WTC11 (cell line): ENCODE measurements around the gene ST6GAL1. TPM values are rescaled to one million over a fixed set of nuclear protein-coding genes. Genes with fewer than 3 reads are reported as not detected.

Experiments
- ATAC-seq: fragments of 200-7000 bp; cut with Tn5 transposase; 2 replicates; pipeline ENCODE4 v1.10.0; 2021; ENCODE audit warnings: mild to moderate bottlenecking, moderate library complexity
- CTCF ChIA-PET: fragments of 300-600 bp; sonication (Branson Sonifier 250); formaldehyde crosslinking; loops from one replicate; lab custom pipeline; 2021; ENCODE audit warnings: antibody characterized with exemption; lab: Charles Lee
- POLR2A ChIA-PET: fragments of 350-600 bp; sonication (Branson Sonifier 250); formaldehyde crosslinking; loops from one replicate; lab custom pipeline; 2021; ENCODE audit warnings: antibody characterized with exemption; lab: Charles Lee
- DNase-seq: peaks from one replicate; pipeline ENCODE4 v3.0.0; 2021; ENCODE audit warnings: low spot score
- H3K27ac Mint-ChIP-seq: 2 replicates; pipeline ENCODE4 v1.8.0; 2021; ENCODE audit warnings: mixed read lengths
- H3K27me3 Mint-ChIP-seq: 2 replicates; pipeline ENCODE4 v1.8.0; 2021; ENCODE audit warnings: low read depth, mild to moderate bottlenecking, moderate library complexity, mixed read lengths
- H3K36me3 Mint-ChIP-seq: 2 replicates; pipeline ENCODE4 v1.8.0; 2021; ENCODE audit warnings: mixed read lengths
- H3K4me1 Mint-ChIP-seq: 2 replicates; pipeline ENCODE4 v1.8.0; 2022; ENCODE audit warnings: mixed read lengths
- H3K4me3 Mint-ChIP-seq: 2 replicates; pipeline ENCODE4 v1.8.0; 2021; ENCODE audit warnings: mild to moderate bottlenecking, moderate library complexity, mixed read lengths
- H3K9me3 Mint-ChIP-seq: 2 replicates; pipeline ENCODE4 v1.8.0; 2021; ENCODE audit warnings: mixed read lengths
- ESRRA ChIP-seq: sonication (generic); formaldehyde crosslinking; IDR thresholded peaks from 2 replicates; pipeline ENCODE4 v1.8.1; 2022; ENCODE audit warnings: mild to moderate bottlenecking, missing genetic modification reagents, borderline replicate concordance
- FOXP1 ChIP-seq: sonication (generic); formaldehyde crosslinking; IDR thresholded peaks from 2 replicates; pipeline ENCODE4 v1.8.0; 2022; ENCODE audit warnings: missing genetic modification reagents, mild to moderate bottlenecking, moderate library complexity, borderline replicate concordance
- HMGA2 ChIP-seq: fragments of 250-450 bp; sonication (Bioruptor Pico); IDR thresholded peaks from 2 replicates; pipeline ENCODE4 v1.4.0; 2021; ENCODE audit warnings: mild to moderate bottlenecking, moderate library complexity
- IRF2 ChIP-seq: sonication (generic); formaldehyde crosslinking; IDR thresholded peaks from 2 replicates; pipeline ENCODE4 v1.8.0; 2022; ENCODE audit warnings: low read depth, missing genetic modification reagents, borderline replicate concordance
- JAZF1 ChIP-seq: fragments of 250-450 bp; sonication (Bioruptor Pico); IDR thresholded peaks from 2 replicates; pipeline ENCODE4 v1.9.0; 2021; ENCODE audit warnings: moderate library complexity, mild to moderate bottlenecking, inconsistent platforms
- NFATC4 ChIP-seq: fragments of 250-450 bp; sonication (Bioruptor Pico); IDR thresholded peaks from 2 replicates; pipeline ENCODE4 v1.9.0; 2021; ENCODE audit warnings: mild to moderate bottlenecking
- OVOL2 ChIP-seq: fragments of 250-450 bp; sonication (Bioruptor Pico); IDR thresholded peaks from 2 replicates; pipeline ENCODE4 v1.9.0; 2021; ENCODE audit warnings: mild to moderate bottlenecking, borderline replicate concordance
- PRDM15 ChIP-seq: sonication (generic); formaldehyde crosslinking; IDR thresholded peaks from 2 replicates; pipeline ENCODE4 v1.8.0; 2022; ENCODE audit warnings: missing genetic modification reagents
- TEAD1 ChIP-seq: sonication (generic); formaldehyde crosslinking; IDR thresholded peaks from 2 replicates; pipeline ENCODE4 v1.8.0; 2022; ENCODE audit warnings: mild to moderate bottlenecking, missing genetic modification reagents
- TP53 ChIP-seq: sonication (generic); formaldehyde crosslinking; IDR thresholded peaks from 2 replicates; pipeline ENCODE4 v1.8.1; 2023; ENCODE audit warnings: mild to moderate bottlenecking, missing genetic modification reagents
- ZNF219 ChIP-seq: sonication (generic); formaldehyde crosslinking; IDR thresholded peaks from 2 replicates; pipeline ENCODE4 v1.8.0; 2023; ENCODE audit warnings: missing genetic modification reagents, mild to moderate bottlenecking, borderline replicate concordance
- ZNF263 ChIP-seq: sonication (generic); formaldehyde crosslinking; IDR thresholded peaks from 2 replicates; pipeline ENCODE4 v1.8.1; 2022; ENCODE audit warnings: low read depth, mild to moderate bottlenecking, moderate library complexity, missing genetic modification reagents
- ZNF396 ChIP-seq: fragments of 250-450 bp; sonication (Bioruptor Pico); IDR thresholded peaks from 2 replicates; pipeline ENCODE4 v1.8.0; 2021; ENCODE audit warnings: mild to moderate bottlenecking, moderate library complexity, borderline replicate concordance
- ZNF416 ChIP-seq: fragments of 250-450 bp; sonication (Bioruptor Pico); IDR thresholded peaks from 2 replicates; pipeline ENCODE4 v1.9.0; 2021; ENCODE audit warnings: mild to moderate bottlenecking, inconsistent platforms
- ZSCAN18 ChIP-seq: fragments of 250-450 bp; sonication (Bioruptor Pico); IDR thresholded peaks from 2 replicates; pipeline ENCODE4 v2.1.2; 2022; ENCODE audit warnings: mild to moderate bottlenecking, moderate library complexity
- total RNA-seq: library from RNA; stranded (reverse); gene quantifications from 3 replicates; pipeline ENCODE4 v1.2.3, GENCODE V29; 2021
- TF ChIP-seq, protein P1 (sequence below): fragments of 200-600 bp; IDR thresholded peaks from 2 replicates; pipeline ENCODE4 v1.8.0; 2022; ENCODE audit warnings: antibody characterized with exemption
- TF ChIP-seq, protein P2 (sequence below): sonication (generic); formaldehyde crosslinking; IDR thresholded peaks from 2 replicates; pipeline ENCODE4 v1.8.0; 2022; ENCODE audit warnings: mild to moderate bottlenecking, missing genetic modification reagents

The ST6GAL1 gene
- total RNA-seq, 1 experiment from 2014 or later: 87.5 TPM

- CTCF ChIA-PET: interaction anchor here (1.0 kb wide), 1 partner anchor 55 kb away, joined by 4 read pairs; no protein-coding TSS in a partner anchor
- no peaks in the 10 kb centered on the region for H3K27me3 Mint-ChIP-seq
- TF ChIP-seq JAZF1: no peak
- no peak for ATAC-seq
- H3K4me1 Mint-ChIP-seq: peaks cover 12% of the 10 kb centered on the region
- H3K9me3 Mint-ChIP-seq: no peaks in the 10 kb centered on the region
- H3K4me3 Mint-ChIP-seq: no peak overlapping the region
- no peak overlapping the region for H3K27ac Mint-ChIP-seq
- DNase-seq: no peak
- POLR2A ChIA-PET: interaction anchor here (0.8 kb wide), 1 partner anchor 9 kb away, joined by 3 read pairs; no protein-coding TSS in a partner anchor
- no peaks in the 10 kb centered on the region for H3K36me3 Mint-ChIP-seq
These were observed 179.8 kb downstream of the ST6GAL1 start for GRCh38 chr3:187110156-187110555.

DNA sequence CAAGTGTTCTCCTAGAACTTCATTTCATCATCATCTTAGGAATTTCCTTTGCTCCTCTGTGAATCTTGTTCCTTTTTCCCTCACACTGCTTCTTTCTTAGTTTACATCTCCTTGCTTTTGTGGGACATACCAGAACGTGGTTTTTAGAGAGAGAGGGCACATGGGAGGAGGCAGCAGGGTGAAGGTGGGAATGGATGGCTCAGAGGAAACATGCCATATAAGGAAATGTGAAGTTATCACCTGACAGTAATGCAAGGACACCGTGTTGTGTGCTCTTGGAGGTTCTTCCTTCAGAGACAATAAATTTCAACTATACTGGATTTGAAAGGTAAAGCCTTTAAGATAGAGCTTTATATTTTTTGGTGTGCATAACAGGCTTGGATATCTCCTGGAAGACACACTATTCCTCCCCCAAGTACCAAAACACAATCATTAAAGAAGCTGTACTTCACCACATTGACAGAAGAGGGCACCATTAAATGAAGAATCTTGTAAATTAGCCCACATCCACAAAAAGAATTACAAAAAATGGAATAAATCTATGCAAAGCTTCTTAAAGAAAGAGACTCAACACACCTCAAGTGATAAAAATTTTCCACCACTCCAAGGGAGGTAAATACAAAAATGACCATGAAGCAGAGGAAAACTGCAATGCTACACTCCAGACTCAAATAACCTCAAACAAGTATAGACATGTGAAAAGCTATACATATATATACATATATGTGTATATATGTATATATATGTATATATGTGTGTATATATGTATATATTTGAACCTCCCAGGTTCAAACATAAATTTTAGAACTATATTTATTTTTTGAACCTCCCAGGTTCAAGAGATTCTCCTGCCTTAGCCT, 182.8 kb downstream of the ST6GAL1 start:
- ATAC-seq: peak; percentile 86
- H3K9me3 Mint-ChIP-seq: no peaks in the 10 kb centered on the region
- no peak overlapping the region for H3K4me3 Mint-ChIP-seq
- H3K4me1 Mint-ChIP-seq: peaks cover 7% of the 10 kb centered on the region
- ChIA-PET POLR2A (interaction anchor here (0.7 kb wide), 1 partner anchor 28 kb away, joined by 3 read pairs; no protein-coding TSS in a partner anchor), CTCF (interaction anchor here (0.6 to 3.9 kb wide), 28 partner anchors 9 to 601 kb away, joined by 3 to 55 read pairs (median 5); partner anchors contain the start of gene RPL39L)
- DNase-seq: no peak
- H3K27me3 Mint-ChIP-seq: no peaks in the 10 kb centered on the region
- TF ChIP-seq, protein P1, sequence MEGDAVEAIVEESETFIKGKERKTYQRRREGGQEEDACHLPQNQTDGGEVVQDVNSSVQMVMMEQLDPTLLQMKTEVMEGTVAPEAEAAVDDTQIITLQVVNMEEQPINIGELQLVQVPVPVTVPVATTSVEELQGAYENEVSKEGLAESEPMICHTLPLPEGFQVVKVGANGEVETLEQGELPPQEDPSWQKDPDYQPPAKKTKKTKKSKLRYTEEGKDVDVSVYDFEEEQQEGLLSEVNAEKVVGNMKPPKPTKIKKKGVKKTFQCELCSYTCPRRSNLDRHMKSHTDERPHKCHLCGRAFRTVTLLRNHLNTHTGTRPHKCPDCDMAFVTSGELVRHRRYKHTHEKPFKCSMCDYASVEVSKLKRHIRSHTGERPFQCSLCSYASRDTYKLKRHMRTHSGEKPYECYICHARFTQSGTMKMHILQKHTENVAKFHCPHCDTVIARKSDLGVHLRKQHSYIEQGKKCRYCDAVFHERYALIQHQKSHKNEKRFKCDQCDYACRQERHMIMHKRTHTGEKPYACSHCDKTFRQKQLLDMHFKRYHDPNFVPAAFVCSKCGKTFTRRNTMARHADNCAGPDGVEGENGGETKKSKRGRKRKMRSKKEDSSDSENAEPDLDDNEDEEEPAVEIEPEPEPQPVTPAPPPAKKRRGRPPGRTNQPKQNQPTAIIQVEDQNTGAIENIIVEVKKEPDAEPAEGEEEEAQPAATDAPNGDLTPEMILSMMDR: peak; percentile 16
- TF ChIP-seq OVOL2 (CRISPR knock-in tag): no peak
- TF ChIP-seq, all 79 proteins: peak for 1
- Mint-ChIP-seq H3K27ac (no peak overlapping the region), H3K36me3 (no peaks in the 10 kb centered on the region)

- Mint-ChIP-seq H3K27me3 (no peaks in the 10 kb centered on the region), H3K27ac (no peak overlapping the region), H3K9me3 (no peaks in the 10 kb centered on the region), H3K36me3 (no peaks in the 10 kb centered on the region; the same call in 1 of the 2 replicates), H3K4me1 (peaks cover 7% of the 10 kb centered on the region), H3K4me3 (no peak overlapping the region)
- CTCF ChIA-PET: interaction anchor here (1.2 to 3.9 kb wide), 9 partner anchors 13 to 600 kb away, joined by 3 to 55 read pairs (median 9); partner anchors contain the start of gene RPL39L
- DNase-seq (no peak), ATAC-seq (no peak)
- POLR2A ChIA-PET: no interaction called here
- TF ChIP-seq ZNF396 (CRISPR knock-in tag) (no peak), PRDM15 (CRISPR knock-in tag) (no peak)
These were observed 184.2 kb downstream of the ST6GAL1 start for GRCh38 chr3:187114511-187114910.

DNA sequence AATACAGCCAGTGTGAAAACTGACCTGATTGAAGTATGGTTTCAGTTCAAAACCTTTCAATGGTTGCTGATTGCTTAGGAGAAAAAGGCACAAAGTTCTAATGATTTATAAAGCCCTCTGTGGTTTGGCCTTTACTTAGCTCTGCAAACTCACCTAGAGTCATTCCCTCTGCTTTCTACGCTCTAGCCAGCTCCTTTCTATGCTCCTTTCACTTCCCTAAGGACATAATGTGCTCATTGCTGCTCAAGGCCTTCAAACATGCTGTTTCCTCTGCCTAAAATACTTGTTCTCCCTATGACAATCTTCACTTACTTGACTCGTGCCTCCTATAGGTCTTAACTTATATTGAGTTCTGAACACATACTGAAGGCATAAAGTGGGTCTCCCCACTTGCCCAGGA, 190.0 kb downstream of the ST6GAL1 start:
- DNase-seq (no peak), ATAC-seq (no peak)
- Mint-ChIP-seq H3K36me3 (peaks cover 6% of the 10 kb centered on the region; the same call in 1 of the 2 replicates), H3K9me3 (no peaks in the 10 kb centered on the region), H3K4me3 (no peak overlapping the region), H3K4me1 (peaks cover 11% of the 10 kb centered on the region), H3K27me3 (no peaks in the 10 kb centered on the region), H3K27ac (no peak overlapping the region)
- ChIA-PET POLR2A (no interaction called here), CTCF (interaction anchor here (2.0 kb wide), 1 partner anchor 19 kb away, joined by 9 read pairs; the partner anchor contains the start of gene RPL39L)
- TF ChIP-seq TP53 (CRISPR knock-in tag) (no peak), FOXP1 (CRISPR knock-in tag) (no peak), ZSCAN18 (no peak), IRF2 (CRISPR knock-in tag) (no peak), ESRRA (no peak), ZNF416 (CRISPR knock-in tag) (no peak), HMGA2 (CRISPR knock-in tag) (no peak), ZNF219 (CRISPR knock-in tag) (no peak), NFATC4 (CRISPR knock-in tag) (no peak), TEAD1 (no peak), ZNF263 (no peak)
- TF ChIP-seq, protein P2, sequence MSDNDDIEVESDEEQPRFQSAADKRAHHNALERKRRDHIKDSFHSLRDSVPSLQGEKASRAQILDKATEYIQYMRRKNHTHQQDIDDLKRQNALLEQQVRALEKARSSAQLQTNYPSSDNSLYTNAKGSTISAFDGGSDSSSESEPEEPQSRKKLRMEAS (CRISPR knock-in tag): no peak
- TF ChIP-seq, protein P1: no peak
